Right kidney (tissue), 1 donor: ENCODE data around the gene SNX20.

Source experiments
- DNase-seq: peaks from one replicate; pipeline ENCODE4 v3.0.0-alpha.2; 2016

The SNX20 gene

DNA sequence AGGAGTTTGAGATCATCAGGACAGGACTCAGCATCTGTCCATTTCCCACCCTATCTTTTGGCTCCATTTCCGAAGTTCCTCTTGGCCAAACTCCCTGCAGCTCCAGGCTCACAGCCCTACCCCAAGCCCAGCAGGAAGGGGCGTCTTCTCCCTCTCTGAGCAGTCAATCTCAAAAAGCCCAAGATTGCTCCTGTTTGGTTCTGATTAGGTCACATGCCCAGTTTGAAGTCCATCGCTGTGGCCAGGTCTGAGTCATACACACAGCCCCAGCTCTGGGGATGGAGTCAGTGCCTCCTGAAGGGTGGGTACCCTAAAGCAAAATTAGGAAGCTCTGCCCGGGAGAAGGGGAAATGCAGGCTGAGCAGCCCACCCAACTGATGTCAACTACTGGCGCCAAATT is 23.9 kb downstream of the SNX20 start:
- no peak for DNase-seq

DNA sequence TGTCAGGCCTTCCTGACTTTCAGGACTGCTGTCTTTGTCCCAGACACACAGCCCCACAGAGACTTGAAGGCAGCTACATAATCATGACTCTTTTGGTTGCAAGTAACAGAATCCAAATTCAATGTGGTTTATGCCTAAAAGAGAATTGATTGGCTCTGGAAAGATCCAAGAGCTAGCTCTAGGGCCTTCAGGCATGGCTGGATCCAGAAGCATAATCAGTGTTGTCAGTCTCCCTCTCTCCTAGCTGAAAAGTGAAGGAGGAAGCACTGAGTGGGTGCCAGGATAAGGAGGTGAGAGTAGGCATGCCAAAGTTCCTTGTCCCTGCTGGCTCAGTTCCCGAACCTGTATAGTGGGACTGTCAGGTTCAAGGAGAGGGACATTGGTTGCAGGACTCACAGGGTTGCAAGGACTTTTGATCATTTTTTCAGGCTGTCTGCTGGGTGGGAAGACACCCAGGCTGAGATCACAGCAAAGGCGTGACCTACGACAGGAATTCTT is 25.5 kb downstream of the SNX20 start:
- no peak for DNase-seq

DNA sequence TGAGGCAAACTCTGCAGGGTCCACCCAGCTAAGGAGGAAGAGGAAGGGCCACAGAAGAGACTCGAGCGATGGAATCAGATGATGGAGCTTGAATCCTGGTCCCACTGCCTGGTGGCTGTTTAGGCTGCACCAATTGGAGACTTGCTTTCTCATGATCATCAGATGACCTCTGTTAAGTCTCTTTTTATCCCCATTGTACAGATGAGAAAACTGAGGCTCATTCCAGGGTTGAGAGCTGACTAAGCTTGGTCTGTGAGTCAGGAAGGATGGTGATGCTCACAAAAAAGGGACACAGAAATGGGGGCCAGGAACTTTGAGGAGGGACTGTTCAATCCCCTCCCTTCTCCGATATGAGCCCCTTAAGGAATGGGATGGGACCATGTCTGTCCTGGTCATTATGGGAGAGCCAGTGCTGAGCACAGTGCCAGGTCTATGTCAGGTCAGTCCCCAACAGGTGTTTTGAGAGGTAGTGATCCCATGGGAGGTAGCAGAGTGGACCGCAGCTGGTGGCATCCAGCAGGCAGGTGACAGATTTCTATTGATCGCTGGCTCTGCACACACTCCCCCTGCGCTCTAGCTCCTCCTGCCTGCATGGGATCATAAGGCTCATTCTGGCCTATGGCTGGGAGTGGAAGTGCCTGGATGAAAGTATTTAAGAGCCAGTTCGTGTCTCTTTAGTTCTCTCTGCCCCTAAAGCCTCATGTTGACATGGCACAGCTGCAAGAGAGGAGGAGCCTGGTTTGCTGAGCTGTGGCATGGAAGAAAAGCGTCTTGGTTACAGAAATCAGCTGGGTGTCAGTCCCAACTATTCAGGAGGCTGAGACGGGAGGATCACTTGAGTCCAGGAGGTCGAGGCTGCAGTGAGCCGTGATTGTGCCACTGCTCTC is 27.2 kb downstream of the SNX20 start:
- DNase-seq, result no peak

GRCh38 chr16:50652836-50653425 is 28.2 kb downstream of the SNX20 start:
- DNase-seq, result no peak

- DNase-seq, result no peak
Observed at GRCh38 chr16:50651835-50652438, 29.2 kb downstream of the SNX20 start.

DNA sequence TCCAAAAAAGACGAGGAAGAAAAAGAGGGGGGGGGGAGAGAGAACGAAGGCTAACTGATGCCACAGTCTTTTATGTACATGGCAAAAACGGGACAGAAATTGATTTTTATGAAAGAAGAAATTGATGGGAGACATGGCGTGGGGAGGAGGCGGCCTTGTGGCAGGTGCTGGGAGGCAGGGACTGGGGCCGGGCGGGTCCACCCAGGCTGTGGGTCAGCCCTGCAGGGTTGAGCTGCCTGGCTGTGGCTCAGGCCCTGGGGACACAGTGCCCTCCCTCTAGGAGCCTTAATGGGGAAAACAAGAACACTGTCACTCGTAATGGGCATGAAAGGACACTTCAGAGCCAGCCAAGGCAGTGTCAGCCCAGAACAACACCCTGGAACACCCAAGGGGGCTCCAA is 34.8 kb downstream of the SNX20 start:
- no peak for DNase-seq

DNA sequence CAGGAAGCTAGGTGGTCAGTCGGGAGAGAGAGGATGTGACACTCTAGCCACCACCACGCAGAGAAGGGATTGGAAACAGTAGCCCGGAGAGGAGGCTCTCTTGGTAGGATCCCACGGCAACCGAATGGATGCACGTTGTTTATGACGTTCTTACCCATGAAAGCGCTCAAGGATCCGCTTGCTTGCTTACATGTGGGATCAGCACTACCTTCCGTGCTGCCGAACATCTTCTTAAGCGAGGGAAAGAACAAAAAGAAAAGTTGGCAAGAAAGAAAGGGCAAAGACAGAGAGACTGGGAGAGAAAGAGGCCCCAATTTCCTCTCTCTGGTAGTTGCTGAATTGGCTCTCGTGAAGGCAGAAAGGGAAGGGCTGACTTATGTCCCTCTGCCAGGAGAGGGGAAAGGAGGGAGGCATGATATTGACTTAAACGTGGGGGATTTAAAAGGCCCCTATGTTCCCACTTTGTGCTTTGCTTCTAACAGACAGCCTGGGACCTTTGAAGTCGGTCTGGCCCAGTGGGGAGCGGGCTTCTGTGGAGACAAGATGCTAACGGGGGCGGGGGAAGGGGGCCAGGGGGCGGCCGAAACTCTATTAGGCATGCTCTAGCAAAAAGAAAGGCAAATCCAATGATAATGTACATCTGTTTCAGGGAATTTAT is 35.4 kb downstream of the SNX20 start:
- peak; percentile 39 for DNase-seq

- DNase-seq, result no peak
Observed at GRCh38 chr16:50644729-50645128, 36.4 kb downstream of the SNX20 start.

DNA sequence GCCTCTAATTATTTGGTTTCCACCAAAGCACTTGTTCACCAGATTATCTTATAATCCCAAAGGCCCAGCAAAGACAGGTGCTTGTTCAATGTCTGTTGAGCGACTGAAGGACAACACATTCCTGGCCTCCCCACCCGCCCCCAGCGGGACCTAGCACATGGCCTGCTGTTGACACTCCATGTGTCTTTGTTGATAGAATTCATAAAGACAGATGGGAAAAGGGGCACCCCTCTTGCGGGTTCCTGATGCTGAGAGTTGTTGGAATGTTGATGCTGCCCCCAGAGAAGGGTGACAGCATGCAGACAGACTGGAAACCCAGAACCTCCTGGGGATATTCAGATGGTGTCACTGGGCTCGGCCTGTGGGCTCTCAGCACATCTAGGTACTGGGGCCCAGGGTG is 36.9 kb downstream of the SNX20 start:
- DNase-seq, result no peak

DNA sequence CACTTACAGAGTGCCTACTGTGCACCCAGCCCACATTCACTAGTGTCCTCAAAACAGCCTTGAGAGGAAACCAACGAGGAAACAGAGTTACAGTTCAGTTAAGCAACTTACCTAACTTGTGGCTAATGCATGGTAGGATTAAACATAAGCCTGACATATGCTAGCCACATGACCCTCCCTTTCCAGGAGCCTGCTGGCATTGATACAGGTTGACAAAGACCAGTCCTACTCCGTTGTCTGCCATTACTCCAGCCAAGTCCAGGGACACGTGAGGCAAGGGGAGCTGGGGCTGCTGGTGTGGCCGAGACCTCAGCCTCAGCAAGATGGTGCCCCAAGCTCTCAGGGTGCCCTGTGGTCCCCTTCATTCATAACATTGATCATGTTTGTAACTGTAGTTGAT is 37.9 kb downstream of the SNX20 start:
- no peak for DNase-seq

- DNase-seq, result no peak
Observed at GRCh38 chr16:50642349-50642748, 38.8 kb downstream of the SNX20 start.

DNA sequence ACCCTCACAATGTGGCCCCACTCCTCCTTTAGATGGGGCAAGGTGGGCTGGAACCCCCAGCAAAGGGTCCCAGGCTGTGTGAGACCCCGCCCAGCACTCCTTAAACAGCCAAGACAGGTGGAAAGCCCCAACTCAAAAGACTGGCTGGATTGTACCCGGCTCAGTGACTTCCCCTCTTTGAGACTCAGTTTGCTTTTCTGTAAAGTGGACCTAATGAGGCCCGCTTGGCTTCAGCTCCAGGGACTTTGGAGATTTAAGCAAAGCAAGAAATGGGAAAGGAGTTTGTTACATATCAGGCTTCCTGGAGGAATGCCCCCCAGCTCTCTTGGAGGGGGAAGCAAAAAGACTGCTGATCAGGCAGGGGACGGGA is 39.3 kb downstream of the SNX20 start:
- no peak for DNase-seq

DNA sequence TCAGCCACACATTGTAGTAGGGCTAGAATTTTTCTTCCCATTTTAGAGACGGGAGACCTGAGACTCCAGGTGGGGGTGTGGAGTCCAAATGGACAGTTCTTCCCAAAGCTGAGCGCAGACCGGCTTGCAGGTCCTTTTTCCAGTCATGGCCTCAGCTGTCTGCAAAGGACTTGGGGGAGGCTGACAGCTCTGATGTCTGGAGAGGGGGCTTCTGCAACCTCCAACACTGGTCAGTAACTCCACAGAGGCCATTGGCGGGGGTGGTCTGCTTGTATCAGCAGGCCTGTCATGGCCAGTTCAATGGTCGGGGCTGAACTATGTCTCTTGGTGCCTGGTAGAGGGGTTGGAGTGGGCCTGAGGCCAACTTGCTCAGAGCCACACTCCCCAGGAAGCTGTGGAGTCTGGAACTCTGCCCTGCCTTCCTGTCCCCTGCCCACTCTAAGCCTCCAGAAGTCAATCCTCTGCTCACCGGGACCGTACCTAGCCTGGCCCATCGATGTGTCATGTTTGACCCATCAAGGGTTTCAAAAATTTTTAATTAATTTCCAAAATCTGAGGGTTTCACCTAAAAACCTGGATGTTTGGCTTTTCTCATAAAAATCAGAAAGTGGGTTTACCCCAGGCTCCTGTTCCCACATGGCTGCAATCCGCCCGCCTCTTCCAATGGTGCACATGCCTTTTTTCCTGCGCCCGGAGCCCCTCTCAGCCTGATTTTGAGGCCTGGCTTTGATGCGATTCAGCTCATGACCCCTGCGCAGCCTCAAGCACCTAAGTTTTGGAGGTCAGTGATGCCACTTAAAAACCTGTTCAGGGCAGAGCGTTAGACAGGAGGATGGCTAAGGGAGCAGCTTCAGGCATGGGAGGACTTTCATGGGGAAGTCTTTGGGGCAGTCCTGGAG is 39.9 kb downstream of the SNX20 start:
- no peak for DNase-seq

GRCh38 chr16:50640391-50640790 is 40.7 kb downstream of the SNX20 start:
- DNase-seq, result no peak

DNA sequence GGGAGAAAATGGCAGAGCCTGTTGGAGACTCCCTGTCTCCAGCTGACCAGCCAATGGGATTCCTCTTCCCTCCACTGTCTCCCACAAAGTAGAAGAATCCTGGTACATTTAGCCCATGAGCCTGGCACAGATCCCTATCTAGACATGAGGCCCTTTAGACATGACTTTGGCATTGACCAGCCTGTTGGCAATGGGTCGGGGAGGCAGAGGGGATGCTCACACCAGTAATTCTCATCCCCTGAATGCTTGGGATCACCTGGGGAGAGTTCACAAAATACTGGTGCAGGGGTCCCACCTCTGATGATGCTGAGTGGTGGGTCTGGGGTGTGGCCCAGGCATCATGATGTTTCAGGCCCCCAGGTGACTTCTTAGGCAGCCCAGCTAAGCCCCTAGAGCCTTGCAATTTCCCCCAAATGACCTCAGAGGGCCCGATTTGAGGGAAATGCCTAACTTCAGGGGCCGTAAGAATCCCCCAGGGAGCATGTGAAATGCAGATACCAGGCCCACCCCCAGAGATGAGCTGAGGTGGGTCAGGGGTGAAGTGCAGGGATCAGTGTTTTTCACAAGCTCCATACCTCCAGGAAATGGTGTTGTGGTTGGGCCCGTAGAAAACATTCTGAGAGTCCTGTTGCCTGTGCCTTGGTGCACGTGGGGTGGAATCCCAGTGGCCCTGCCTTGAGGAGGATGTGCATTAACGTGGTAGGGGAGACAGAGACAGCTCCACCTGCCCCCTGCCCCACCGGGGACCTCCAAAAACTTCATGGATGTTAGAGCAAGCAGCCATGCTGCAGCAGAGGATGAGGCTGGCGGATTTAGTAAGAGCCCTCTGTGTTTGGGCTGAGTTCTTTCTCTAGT is 42.1 kb downstream of the SNX20 start:
- no peak for DNase-seq

DNA sequence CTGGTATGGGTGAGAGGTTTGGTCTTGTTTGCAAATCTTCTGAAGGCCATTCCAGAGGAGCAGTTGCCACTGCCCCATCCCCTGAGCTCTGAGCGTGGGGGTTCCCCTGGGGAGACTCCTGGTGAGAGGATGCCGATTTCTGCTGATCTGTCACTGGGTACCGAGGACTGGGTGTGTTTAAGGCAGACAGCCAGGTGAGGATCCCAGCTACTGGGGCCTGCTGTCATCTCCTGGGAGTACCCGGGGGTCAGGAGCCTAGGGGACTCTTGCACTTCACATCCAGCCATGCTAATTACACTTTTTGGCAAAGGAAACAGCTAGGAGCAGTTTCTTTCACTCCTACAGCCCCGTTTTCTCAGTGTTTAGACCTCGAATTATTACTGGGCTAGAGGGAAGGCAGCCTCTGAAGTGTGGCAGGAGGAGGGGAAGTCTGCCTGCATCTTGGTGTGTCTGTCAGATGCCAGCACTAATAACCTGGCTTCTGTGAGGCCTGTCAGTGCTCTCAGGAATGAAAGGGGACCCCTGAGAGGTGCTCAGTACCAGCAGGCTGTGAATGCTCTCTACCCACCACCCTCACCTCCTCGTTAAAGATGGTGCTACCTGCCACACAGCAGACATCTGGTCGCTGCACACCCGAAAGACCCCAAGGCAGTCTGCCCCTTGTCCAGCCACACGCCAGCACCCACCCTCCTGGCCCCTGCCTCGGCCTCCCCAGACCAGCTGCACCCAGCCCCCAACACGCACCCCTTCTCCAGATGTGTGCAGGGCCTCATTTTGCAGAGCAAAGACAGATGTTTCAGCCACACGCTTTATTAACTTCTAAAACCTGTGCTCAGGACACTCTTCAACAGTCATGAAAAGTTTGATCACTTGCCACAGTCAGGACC is 43.2 kb downstream of the SNX20 start:
- DNase-seq, result no peak

DNA sequence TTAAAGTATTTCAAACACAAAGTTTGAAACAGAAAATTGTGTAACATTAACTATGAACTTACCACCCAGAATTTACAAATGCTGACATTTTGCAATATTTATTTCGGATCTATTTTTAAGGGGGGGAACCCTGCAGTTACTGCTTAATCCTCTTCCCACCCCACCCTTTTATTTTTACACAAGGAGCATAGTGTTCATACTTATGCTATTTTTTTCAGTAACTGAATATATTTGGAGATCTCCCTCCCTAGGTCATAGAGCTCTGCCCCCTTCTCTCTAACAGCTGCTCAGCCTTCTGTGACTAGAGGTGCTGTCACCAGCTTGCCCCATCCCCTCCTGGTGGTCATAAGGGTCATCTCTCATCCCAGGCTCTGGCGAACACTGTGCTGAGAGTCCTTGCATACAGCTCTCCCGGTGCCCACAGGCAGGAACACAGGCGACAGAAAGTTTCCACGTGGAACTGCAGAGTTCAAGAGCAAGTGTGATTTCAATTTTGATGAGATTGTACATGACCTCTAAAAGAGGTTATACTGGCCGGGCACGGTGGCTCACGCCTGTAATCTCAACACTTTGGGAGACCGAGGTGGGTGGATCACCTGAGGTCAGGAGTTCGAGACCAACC is 44.2 kb downstream of the SNX20 start:
- no peak for DNase-seq

- no peak for DNase-seq
Observed at GRCh38 chr16:50635505-50636392, 45.4 kb downstream of the SNX20 start.
